BLaER1 treated with 17β-estradiol and CSF1 and Interleukin-3, amounts not matched to agents 10 nM and 100 nM (cell line): ENCODE data around the gene RBM19.

ENCODE experiments used
- H3K27ac ChIP-seq, 11 experiments: shearing (Covaris generic); formaldehyde crosslinking; 2 replicates each; pipeline ENCODE4 v1.8.1; 2022
- H3K27me3 ChIP-seq, 11 experiments: shearing (Covaris generic); formaldehyde crosslinking; 2 replicates each; pipeline ENCODE4 v1.8.1; 2022
- H3K36me3 ChIP-seq, 11 experiments: shearing (Covaris generic); formaldehyde crosslinking; 2 replicates each; pipeline ENCODE4 v1.8.1; 2022
- H3K4me1 ChIP-seq, 10 experiments: shearing (Covaris generic); formaldehyde crosslinking; 2 replicates each; pipeline ENCODE4 v1.8.1; 2022
- H3K4me2 ChIP-seq, 11 experiments: shearing (Covaris generic); formaldehyde crosslinking; 2 replicates each; pipeline ENCODE4 v1.8.1; 2022
- H3K4me3 ChIP-seq, 10 experiments: shearing (Covaris generic); formaldehyde crosslinking; 2 replicates each; pipeline ENCODE4 v1.8.1; 2022
- H3K9ac ChIP-seq, 11 experiments: shearing (Covaris generic); formaldehyde crosslinking; 2 replicates each; pipeline ENCODE4 v1.8.1; 2022
- H3K9me3 ChIP-seq, 11 experiments: shearing (Covaris generic); formaldehyde crosslinking; replicated peaks in 1 of 11; 2 replicates each; pipeline ENCODE4 v1.8.1; 2022
- H4K20me1 ChIP-seq, 11 experiments: shearing (Covaris generic); formaldehyde crosslinking; 2 replicates each; pipeline ENCODE4 v1.8.1; 2022
- Cebpa-rat ChIP-seq, 11 experiments: shearing (Covaris generic); IDR thresholded peaks; 2 replicates each; pipeline ENCODE4 v1.8.1; 2022

RBM19 gene

DNA sequence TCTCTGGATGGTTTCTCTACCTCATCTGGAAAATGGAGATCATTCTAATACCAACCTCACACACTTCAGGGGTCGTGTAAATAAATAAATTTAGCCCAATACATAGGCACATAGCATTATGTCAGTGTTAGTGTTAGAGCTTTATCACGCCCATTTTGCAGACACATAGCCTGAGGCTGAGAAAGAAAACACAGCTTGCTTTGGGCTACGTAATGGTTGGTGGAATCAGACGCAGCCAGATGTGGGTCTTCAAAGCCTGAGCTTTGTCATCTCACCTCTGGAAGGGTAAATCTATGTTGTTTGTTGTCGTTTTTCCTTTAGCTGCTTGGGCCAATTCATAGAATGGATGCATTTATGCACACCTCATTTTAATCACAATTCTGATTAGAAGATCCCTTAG is 191.6 kb downstream of the RBM19 start:
- no peaks in the 10 kb centered on the region for H3K9me3 ChIP-seq
- H3K36me3 ChIP-seq: no peaks in the 10 kb centered on the region
- H3K27ac ChIP-seq: no peak overlapping the region
- H3K4me1 ChIP-seq: 0 out of 20 replicates have a peak, but pooled peaks cover 0 to 6% (median 0%) of the 10 kb centered on the region in 10 experiments
- no peak overlapping the region for H3K9ac ChIP-seq
- H3K4me2 ChIP-seq: no peak overlapping the region
- no peak for TF ChIP-seq Cebpa-rat (IDR thresholded peaks at IDR 0.05)
- no peak overlapping the region for H3K4me3 ChIP-seq
- H3K27me3 ChIP-seq: no peaks in the 10 kb centered on the region
- H4K20me1 ChIP-seq: no peaks in the 10 kb centered on the region; a peak in 2 of 22 replicates

DNA sequence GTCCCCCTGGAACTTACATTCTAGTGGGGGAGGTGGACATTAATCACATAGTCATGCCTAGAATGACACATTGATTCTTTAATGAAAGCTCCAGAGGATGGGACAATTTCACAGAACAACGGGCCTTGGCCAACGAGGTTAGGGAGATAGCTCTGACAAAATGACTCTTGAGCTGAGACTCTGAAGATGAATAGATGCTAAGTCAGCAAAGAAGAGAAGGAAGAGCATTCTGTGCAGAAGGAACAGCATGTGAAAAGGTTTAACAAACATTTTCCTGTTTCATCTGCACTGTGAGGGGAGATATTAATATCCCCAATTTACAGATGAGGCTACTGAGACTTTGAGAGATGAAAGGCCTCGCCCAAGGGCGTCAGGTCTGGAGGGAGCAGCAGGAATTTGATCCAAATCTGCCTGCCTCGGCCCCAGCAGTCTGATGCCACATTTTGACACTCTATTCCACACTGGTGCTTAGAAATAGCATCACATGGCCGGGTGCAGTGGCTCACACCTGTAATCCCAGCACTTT is 193.6 kb downstream of the RBM19 start:
- H3K27me3 ChIP-seq: no peaks in the 10 kb centered on the region
- no peak overlapping the region for H3K4me2 ChIP-seq
- H3K36me3 ChIP-seq: no peaks in the 10 kb centered on the region
- H4K20me1 ChIP-seq: no peaks in the 10 kb centered on the region; a peak in 1 of 22 replicates
- no peak overlapping the region for H3K27ac ChIP-seq
- H3K4me1 ChIP-seq: 0 out of 20 replicates have a peak, but pooled peaks cover 0 to 6% (median 0%) of the 10 kb centered on the region in 10 experiments
- no peaks in the 10 kb centered on the region for H3K9me3 ChIP-seq
- no peak overlapping the region for H3K9ac ChIP-seq
- H3K4me3 ChIP-seq: no peak overlapping the region
- TF ChIP-seq Cebpa-rat (IDR thresholded peaks at IDR 0.05): no peak

DNA sequence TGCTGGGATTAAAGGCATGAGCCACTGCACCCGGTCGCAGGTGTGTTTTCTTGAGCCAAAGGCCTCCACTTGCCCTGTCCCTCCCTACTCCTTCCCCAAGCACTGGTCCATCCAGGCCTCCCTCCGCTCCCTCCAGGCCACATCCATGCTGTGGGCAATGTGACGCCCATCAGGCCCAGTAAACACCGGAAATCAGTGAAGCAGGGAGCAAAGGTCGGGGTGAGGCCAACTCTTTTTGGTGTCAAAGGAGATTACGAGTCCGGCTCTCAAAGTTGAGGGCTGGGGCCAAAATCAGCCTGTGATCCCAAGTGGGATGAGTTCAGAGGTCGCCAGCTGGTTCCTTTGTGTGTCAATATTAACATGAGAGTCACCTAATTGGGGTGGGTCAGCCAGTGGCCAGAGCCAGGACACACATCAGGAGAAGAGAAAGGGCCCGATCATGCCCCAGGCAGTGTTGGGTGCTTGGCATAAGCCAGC is 195.7 kb downstream of the RBM19 start:
- TF ChIP-seq Cebpa-rat (IDR thresholded peaks at IDR 0.05): no peak

DNA sequence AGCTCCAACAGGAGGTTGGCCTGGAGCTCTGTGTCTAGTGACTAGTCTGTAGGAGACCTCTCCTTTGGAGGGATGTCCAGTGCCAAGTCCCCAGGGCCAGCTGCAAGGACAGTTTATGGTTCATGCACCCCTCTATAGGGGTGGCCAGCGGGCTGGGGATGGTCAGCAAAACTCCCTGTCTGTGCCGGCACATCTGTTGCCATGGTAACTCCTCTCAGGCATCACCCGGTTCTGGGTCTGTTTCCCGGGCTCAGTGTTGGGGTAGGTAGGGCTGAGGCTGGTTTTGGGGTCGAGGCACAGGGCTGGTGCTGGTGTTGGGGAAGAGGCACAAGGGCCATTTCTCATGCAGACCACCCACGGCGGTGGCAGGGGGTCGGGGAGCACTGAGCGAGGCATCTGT is 196.8 kb downstream of the RBM19 start:
- H3K27ac ChIP-seq: no peak overlapping the region
- TF ChIP-seq Cebpa-rat (IDR thresholded peaks at IDR 0.05): no peak

More for the DNA sequence above, 195.7 kb downstream of the RBM19 start:
- Histone ChIP-seq H3K36me3 (no peaks in the 10 kb centered on the region), H3K27me3 (no peaks in the 10 kb centered on the region), H3K27ac (no peak overlapping the region), H3K9ac (no peak overlapping the region), H3K9me3 (no peaks in the 10 kb centered on the region), H3K4me2 (no peak overlapping the region), H3K4me1 (0 out of 20 replicates have a peak, but pooled peaks cover 0 to 6% (median 0%) of the 10 kb centered on the region in 10 experiments), H4K20me1 (no peaks in the 10 kb centered on the region; a peak in 1 of 22 replicates), H3K4me3 (no peak overlapping the region)

DNA sequence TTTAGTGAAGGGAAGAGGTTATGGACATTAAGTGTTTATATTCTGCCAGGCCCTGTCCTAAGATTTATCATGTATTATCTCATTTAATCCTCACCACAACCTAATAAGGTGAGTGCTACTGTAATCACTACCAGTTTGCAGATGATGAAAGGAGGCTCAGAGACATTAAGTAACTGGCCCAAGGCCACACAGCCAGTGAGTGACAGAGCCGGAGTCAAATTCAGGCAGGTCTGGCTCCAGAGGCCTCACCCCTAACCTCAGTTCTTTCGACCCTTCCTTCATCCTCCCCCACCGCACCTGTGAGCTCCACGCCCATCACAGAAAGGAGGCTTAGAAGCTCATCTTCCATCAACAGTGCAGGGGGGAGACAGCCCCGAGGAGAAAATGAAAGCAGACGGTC is 197.3 kb downstream of the RBM19 start:
- H4K20me1 ChIP-seq: no peaks in the 10 kb centered on the region; a peak in 1 of 22 replicates
- no peaks in the 10 kb centered on the region for H3K27me3 ChIP-seq
- 0 out of 20 replicates have a peak, but pooled peaks cover 0 to 6% (median 0%) of the 10 kb centered on the region in 10 experiments for H3K4me1 ChIP-seq
- H3K27ac ChIP-seq: no peak overlapping the region
- no peak overlapping the region for H3K4me2 ChIP-seq
- no peaks in the 10 kb centered on the region for H3K9me3 ChIP-seq
- TF ChIP-seq Cebpa-rat (IDR thresholded peaks at IDR 0.05): no peak
- no peak overlapping the region for H3K9ac ChIP-seq
- no peaks in the 10 kb centered on the region for H3K36me3 ChIP-seq
- H3K4me3 ChIP-seq: no peak overlapping the region

More for the DNA sequence above, 196.8 kb downstream of the RBM19 start:
- 0 out of 20 replicates have a peak, but pooled peaks cover 0 to 6% (median 0%) of the 10 kb centered on the region in 10 experiments for H3K4me1 ChIP-seq
- no peak overlapping the region for H3K4me3 ChIP-seq
- H3K4me2 ChIP-seq: no peak overlapping the region
- no peaks in the 10 kb centered on the region for H3K9me3 ChIP-seq
- H3K9ac ChIP-seq: no peak overlapping the region
- no peaks in the 10 kb centered on the region; a peak in 1 of 22 replicates for H4K20me1 ChIP-seq
- H3K27me3 ChIP-seq: no peaks in the 10 kb centered on the region
- H3K36me3 ChIP-seq: no peaks in the 10 kb centered on the region

DNA sequence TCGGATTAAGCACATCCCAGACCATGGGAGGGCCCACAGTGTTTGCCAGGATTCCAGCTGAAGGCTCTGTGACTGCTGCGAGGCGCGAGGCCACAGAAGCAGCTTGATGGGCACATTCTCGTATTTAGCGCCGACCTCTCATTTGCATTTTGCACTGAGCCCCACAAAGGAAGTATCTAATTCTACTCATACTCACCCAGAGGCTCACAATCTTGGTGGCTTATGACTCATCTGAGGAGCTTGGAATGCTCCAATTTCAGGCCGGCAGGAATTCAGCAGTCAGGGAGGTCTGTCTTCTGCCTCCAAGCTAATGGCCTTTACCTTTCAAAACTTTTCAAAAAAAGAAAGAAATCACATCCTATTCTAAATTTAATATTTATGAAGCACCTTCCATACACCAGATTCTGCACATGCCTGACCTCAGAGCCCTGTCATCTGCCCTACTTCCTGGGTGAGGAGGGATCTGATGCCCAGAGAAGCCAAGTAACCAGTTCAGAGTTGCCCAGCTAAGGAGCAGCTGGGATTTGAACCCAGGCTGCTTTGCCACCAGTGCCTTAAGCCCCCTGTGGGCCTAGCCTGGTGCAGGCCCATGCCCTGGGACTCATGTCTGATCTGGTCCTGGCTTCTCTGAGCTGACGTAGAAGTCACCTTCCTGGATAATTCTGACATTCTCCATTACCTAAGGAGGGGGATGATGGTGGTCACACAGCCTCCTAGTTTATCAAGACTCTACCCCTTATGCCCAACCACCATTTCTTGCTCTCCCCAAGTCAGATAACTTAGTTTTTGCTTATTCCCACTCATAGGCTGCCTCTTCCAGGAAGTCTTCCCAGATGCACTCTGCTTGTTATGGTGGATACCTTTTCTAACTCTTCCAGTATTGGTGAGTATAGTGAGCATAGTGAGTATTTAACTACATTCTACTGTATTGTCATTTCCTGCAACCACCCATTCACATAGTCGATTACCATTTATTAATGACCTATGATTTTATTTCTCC is 198.9 kb downstream of the RBM19 start:
- Histone ChIP-seq H4K20me1 (no peaks in the 10 kb centered on the region; a peak in 1 of 22 replicates), H3K9ac (no peak overlapping the region), H3K36me3 (no peaks in the 10 kb centered on the region), H3K27ac (no peak overlapping the region), H3K4me1 (peaks cover 0 to 12% (median 7%) of the 10 kb centered on the region in 10 experiments; a peak in 13 of 20 replicates), H3K9me3 (no peaks in the 10 kb centered on the region), H3K4me2 (no peak overlapping the region; a peak in 1 of 22 replicates), H3K27me3 (no peaks in the 10 kb centered on the region), H3K4me3 (no peak overlapping the region)
- no peak for TF ChIP-seq Cebpa-rat (IDR thresholded peaks at IDR 0.05)
